Islet of Langerhans (tissue), 1 donor: ENCODE measurements around the gene C5orf47.

Source experiments
- FAIRE-seq: peaks from one replicate; lab custom pipeline; 2011; peaks lifted over from hg19 to GRCh38; lab: Jason Lieb, UNC

The C5orf47 gene

GRCh38 chr5:173988554-173989431 lies at the start of gene C5orf47:
Gene C5orf47, plus strand, starts transcription at chr5:173989170. Its CDS starts 94 bp downstream, at chr5:173989264.
- FAIRE-seq = no peak

DNA sequence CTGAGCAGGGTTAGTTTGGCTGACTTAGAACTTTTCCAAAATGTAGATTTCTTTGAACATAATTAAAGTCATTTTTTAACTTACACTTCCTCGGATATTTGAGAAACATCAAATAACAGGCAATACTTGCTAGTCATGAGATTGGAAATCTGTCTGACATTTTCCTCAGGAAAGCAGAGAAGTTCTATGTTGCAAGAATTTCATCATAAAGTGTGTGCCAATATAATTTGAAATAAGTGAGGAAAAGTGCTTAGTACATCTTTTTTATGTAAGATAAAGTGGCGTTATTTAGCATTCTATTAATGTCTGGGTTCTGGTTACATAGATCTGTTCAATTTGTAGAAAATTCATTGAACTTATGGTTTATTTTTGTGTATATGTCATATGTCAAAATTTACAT lies 48.7 kb upstream of the C5orf47 start:
- no peak for FAIRE-seq

GRCh38 chr5:173941102-173941501 lies 47.9 kb upstream of the C5orf47 start:
- peak; percentile 61 for FAIRE-seq

DNA sequence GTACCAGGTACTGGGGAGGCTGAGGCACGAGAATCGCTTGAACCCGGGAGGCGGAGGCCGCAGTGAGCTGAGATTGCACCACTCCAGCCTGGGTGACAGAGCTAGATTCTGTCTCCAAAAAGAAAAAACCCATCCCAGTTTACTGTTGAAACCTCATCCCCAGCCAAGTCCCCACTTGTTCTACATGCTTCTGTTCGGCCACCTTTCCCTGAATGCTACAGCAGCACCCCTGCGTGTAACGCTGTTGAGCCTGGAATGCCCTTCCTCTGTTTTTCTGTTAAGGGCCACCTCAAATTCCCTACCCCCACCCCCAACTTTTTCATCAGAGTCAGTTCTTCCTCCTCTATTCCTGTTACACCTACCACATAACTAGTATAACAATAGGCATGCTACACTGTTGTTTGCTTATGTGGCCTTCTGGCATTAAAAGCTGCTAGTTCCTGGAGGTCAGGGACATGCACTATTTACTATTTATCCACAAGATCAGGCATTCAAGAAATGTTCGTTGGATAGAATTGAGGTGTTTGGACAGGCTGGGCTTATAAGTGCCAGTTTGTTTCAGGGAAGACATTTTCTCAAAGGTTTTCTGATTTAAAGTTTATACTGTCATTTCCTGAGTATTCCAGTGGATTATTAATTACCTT lies 47.1 kb upstream of the C5orf47 start:
- peak; percentile 5 for FAIRE-seq

GRCh38 chr5:173944511-173944910 lies 44.5 kb upstream of the C5orf47 start:
- no peak for FAIRE-seq

DNA sequence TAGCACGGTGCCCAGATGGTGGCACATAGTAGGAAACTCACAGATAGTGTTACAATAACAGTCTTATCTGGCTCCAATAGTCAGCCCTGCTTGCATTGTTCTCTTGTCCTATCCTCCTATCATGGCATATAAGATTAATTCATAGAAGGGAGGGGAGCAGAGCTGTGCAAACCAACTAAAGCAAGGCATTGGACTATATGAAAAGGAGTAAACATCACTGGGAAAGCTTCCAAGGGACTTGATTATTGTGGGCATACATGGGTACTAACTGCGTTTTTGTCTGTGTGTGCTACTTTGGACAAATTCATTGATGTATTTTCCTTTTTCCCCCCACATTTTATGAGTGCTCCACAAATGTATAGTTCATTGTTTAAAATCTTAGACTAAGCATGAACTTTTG lies 43.8 kb upstream of the C5orf47 start:
- no peak for FAIRE-seq

GRCh38 chr5:173946323-173946722 lies 42.6 kb upstream of the C5orf47 start:
- FAIRE-seq = no peak

GRCh38 chr5:173950829-173951228 lies 38.1 kb upstream of the C5orf47 start:
- no peak for FAIRE-seq

DNA sequence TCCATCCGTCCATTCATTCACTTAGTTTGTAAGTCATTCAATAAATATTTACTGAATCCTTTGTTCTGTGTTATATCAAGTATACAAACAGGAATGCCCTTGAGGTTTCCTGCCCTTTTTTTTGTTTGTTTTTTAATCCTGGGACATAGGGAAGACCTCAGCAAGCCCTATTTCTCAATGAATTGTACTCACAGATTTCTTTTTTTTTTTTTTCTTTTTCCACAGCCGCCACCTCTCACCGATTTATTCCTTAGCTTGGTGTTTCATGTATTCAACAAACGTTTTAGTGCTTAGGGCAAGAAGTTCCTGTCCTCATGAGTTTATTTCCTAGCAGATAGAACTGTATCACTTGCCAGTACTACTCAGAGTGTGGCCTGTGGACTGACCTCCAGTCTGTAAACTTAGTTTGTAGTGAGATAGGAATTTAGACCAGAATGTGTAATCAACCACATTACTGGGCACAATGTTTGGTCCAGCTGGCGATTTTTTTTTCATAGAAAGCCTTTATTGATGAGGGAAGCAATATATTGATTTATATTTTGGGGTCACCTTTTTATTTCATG lies 35.4 kb upstream of the C5orf47 start:
- FAIRE-seq = no peak

GRCh38 chr5:173954671-173955521 lies 34.1 kb upstream of the C5orf47 start:
- FAIRE-seq = peak; percentile 99

DNA sequence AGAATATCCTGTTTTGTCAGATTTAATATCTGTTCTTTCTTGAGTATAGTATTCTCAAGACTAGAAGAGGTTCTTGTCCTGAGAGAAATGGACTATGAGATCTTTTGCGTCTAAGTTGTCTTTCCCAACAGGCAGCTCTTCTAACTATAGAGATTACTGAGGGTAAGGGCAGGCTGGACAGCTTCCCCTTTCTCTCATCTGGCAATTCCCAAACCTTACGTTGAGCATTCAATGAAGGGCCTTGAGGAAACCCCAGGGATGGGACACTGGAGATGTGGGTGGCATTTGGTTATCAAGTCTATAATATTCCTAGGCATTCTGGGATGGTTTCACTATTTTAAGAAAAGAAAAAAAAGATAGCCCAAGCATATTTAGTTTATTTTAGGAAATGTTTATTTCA lies 28.0 kb upstream of the C5orf47 start:
- FAIRE-seq = no peak

- FAIRE-seq = no peak
Measured at GRCh38 chr5:173961418-173961817, 27.6 kb upstream of the C5orf47 start.

DNA sequence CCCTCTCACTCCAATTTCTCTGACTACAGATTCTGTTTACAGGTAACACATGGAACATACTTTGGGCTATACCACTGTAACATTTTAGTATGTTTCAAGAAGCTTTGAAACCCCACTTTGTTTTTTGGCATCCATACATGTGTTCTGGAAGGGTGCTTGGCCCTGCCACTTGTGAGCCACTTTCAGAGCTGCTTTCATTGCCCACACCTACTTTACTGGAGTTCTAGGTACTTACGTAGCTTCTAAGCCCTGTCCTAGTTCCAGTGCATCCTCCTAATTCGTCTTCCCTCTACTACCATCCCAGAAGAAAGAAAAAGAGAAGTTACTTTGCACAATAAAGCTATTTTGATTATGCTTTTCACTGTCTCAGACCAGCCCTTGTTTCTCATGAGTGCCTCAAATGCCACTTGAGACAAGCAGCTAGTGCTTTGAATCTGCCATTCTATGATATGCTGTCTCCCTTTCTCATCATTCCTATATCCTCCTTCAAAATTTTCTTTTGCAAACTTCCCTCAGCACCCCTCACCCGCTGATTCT lies 26.5 kb upstream of the C5orf47 start:
- FAIRE-seq = no peak

DNA sequence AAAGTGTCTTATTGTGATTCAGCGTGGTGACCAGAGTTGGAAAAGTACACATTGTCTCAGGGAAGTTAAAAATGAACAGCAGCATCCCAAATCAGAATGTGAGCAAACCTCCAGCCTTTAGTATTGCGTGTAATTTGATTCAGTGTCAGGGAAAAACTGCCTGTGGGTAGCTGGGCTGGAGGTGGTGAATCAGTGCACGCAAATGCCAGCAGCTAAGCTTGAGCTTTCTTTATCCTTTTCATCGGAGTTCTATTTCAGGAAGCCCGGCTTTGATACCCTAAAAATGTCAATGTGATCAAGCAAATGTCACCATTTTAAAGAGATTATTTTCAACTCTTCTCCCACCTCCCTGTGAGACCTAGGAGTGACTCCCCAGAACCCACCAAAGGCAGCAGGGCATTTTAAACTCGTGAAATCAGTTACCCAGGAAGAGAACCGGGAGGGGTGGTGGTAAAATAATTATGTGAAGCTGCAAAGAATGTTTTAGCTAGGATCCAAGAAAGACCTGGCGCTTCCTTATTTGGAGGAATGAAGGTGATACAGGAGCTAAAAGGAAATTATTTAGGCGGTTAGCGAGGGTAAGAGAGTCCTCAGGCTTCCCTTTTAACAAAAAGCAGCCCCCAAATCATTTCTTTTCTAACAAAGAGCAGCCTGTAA lies 25.7 kb upstream of the C5orf47 start:
- FAIRE-seq = no peak

GRCh38 chr5:173963867-173964441 lies 25.0 kb upstream of the C5orf47 start:
- FAIRE-seq = no peak

DNA sequence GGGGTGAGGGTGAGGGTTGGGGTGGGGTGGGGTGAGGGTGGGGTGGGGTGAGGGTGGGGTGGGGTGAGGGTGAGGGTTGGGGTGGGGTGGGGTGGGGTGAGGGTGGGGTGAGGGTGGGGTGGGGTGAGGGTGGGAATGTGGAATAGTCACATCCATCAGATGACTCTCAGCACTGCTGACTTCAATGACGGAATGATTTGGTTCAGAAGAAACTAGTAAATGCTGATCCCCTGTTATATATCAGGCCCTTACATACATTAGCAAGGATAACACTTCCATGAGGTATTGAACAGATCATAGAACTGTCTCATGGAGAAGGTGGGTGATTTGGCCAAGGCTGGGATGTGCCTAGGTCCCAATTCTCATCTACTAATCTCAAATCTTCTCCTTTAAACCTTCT lies 24.5 kb upstream of the C5orf47 start:
- no peak for FAIRE-seq

- FAIRE-seq = no peak
Measured at GRCh38 chr5:173967241-173967640, 21.7 kb upstream of the C5orf47 start.

DNA sequence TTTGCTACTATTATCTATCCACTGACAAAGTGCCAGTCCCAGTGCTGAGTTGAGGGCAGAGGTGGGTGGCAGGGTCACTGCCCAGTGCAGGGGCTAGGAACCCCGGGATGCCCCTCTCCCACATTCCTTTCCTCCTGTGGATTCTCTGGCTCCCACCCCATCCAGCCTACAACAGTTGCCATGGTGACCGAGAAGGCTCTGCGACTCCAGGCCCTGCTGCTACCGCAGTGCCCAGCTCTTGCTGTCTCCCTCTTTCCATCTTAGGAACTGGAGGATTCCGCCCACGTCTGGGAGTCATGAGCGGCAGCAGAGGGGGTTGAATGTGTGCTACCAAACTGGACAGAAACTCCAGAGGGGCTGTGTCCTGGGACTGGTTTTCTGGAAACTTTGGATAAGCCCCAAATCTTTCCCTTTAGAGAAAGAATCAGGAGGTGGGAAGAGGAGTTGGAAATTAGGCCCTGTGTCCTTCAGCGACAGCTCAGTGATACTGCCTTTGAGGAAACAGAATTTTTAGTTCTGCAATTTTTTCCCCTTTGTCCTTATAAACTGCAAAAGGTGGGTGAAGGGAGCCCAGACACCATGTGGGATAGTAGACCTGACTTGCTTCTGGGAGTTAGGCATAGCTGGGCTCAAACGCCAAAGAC lies 20.7 kb upstream of the C5orf47 start:
- FAIRE-seq = no peak

- FAIRE-seq = no peak
Measured at GRCh38 chr5:173969167-173970049, 19.6 kb upstream of the C5orf47 start.
